Lung (tissue), 12 donors: ENCODE results near the gene TNFSF10. TPM values are rescaled to one million over a fixed set of nuclear protein-coding genes. Genes with fewer than 3 reads are reported as not detected.

ENCODE experiments used
- ATAC-seq: fragments of 200-7000 bp; cut with Tn5 transposase; one replicate; pipeline ENCODE4 v1.9.1; 2020; ENCODE audit warnings: moderate number of reproducible peaks; ENCODE audit not compliant: insufficient read depth, low FRiP score
- DNase-seq, 3 donors: peaks; one replicate each; pipeline ENCODE4 v3.0.0-alpha.2; 2013 to 2017
- H3K27ac ChIP-seq, 2 donors: one replicate each; pipeline ENCODE4 v1.5.1; 2013; ENCODE audit warnings: mild to moderate bottlenecking in 2 of 2, moderate library complexity in 2 of 2, control low read depth in 1 of 2, inconsistent platforms in 1 of 2, low read depth in 1 of 2, low read length in 1 of 2
- H3K27me3 ChIP-seq, 3 donors: one replicate each; pipeline ENCODE4 v1.5.1; 2013; ENCODE audit warnings: low read length in 2 of 3; ENCODE audit not compliant: control insufficient read depth in 3 of 3, insufficient read depth in 3 of 3
- H3K36me3 ChIP-seq, 4 donors: one replicate each; pipeline ENCODE4 v1.5.1; 2013; ENCODE audit warnings: low read length in 4 of 4, mild to moderate bottlenecking in 1 of 4, moderate library complexity in 1 of 4; ENCODE audit not compliant: control insufficient read depth in 4 of 4, insufficient read depth in 4 of 4
- H3K4me1 ChIP-seq, 5 donors: one replicate each; pipeline ENCODE4 v1.5.1; 2013; ENCODE audit warnings: low read length in 5 of 5, mild to moderate bottlenecking in 2 of 5, moderate library complexity in 1 of 5; ENCODE audit not compliant: control insufficient read depth in 5 of 5, insufficient read depth in 5 of 5
- H3K4me3 ChIP-seq: one replicate; pipeline ENCODE4 v1.5.1; 2013; ENCODE audit warnings: mild to moderate bottlenecking, control low read depth, moderate library complexity
- H3K9ac ChIP-seq, 2 donors: one replicate each; pipeline ENCODE4 v1.5.1; 2013; ENCODE audit warnings: low read length in 2 of 2, control low read depth in 1 of 2; ENCODE audit not compliant: insufficient read depth in 1 of 2
- H3K9me3 ChIP-seq, 4 donors: one replicate each; pipeline ENCODE4 v1.5.1; 2013; ENCODE audit warnings: low read length in 3 of 4, mild to moderate bottlenecking in 1 of 4, moderate library complexity in 1 of 4; ENCODE audit not compliant: control insufficient read depth in 4 of 4, insufficient read depth in 3 of 4
- CTCF ChIP-seq: IDR thresholded peaks from 2 replicates; pipeline ENCODE4 v1.5.1; 2012; ENCODE audit warnings: mild to moderate bottlenecking; ENCODE audit errors: control extremely low read depth, extremely low read depth
- WGBS, 2 donors: extraction: QIAGEN DNeasy Blood & Tissue Kit; methylation state at CpG; one replicate each; pipeline ENCODE4 v1.1.7; 2013; 5-methylcytosine and 5-hydroxymethylcytosine counted together
- polyA plus RNA-seq, 2 donors: library from polyadenylated mRNA; stranded (reverse); fragments of 200-250 nt; gene quantifications; one replicate each; pipeline ENCODE4 v1.2.1, GENCODE V29; 2013
- total RNA-seq, 2 donors: library from RNA; depleted of rRNA in 1 of 2; stranded (reverse); fragments of >200 nt in 1 of 2; gene quantifications; one replicate each; pipeline ENCODE4 v1.2.1, GENCODE V29; 2014 to 2021
- donor health status: control.
- donor health status: control.
- donor health status: Bipolar disorder and iron deficiency.
- donor health status: healthy.
- donor health status: DM: yes; HTN: yes; CAD: no.

TNFSF10 gene
- total and polyA plus RNA-seq, 4 donors: 22.9 to 107 (median 60.0) TPM

- no peak overlapping the region for H3K9ac ChIP-seq
- H3K9me3 ChIP-seq: no peaks in the 10 kb centered on the region
- no peak overlapping the region for H3K27ac ChIP-seq
- no peak for TF ChIP-seq CTCF
- H3K4me3 ChIP-seq: no peak overlapping the region
- no peaks in the 10 kb centered on the region for H3K4me1 ChIP-seq
- no peak for ATAC-seq
- DNase-seq: no peak
- H3K36me3 ChIP-seq: no peaks in the 10 kb centered on the region
- 93 to 95% methylated on average over 2 of the region's 2 CpGs for WGBS, 2 donors
- no peaks in the 10 kb centered on the region for H3K27me3 ChIP-seq
Observed at GRCh38 chr3:172467170-172467824, 55.9 kb downstream of the TNFSF10 start.

- WGBS, 2 donors: 83 to 84% methylated on average over 4 of the region's 4 CpGs
- H3K27ac ChIP-seq: no peak overlapping the region
- H3K27me3 ChIP-seq: no peaks in the 10 kb centered on the region
- H3K9me3 ChIP-seq: no peaks in the 10 kb centered on the region
- no peaks in the 10 kb centered on the region for H3K4me1 ChIP-seq
- ATAC-seq (no peak), DNase-seq (no peak)
- no peak overlapping the region for H3K9ac ChIP-seq
- H3K4me3 ChIP-seq: no peak overlapping the region
- TF ChIP-seq CTCF: no peak
- no peaks in the 10 kb centered on the region for H3K36me3 ChIP-seq
Observed at GRCh38 chr3:172466553-172467130, 56.6 kb downstream of the TNFSF10 start.

- Histone ChIP-seq H3K9ac (no peak overlapping the region), H3K27ac (no peak overlapping the region), H3K36me3 (no peaks in the 10 kb centered on the region), H3K9me3 (no peaks in the 10 kb centered on the region), H3K4me1 (peaks cover 0 to 3% (median 0%) of the 10 kb centered on the region in 5 donors), H3K27me3 (no peaks in the 10 kb centered on the region), H3K4me3 (no peak overlapping the region)
- DNase-seq (no peak), ATAC-seq (no peak)
- TF ChIP-seq CTCF: no peak
Observed at GRCh38 chr3:172465281-172465680, 57.9 kb downstream of the TNFSF10 start.
